GM18499 (cell line): Measurements from ENCODE around the gene EXOC1.
"Not testable (repeated sequence)": the region's sequence is repeated elsewhere in the genome, so short reads cannot be mapped to it uniquely, and the experiment has no call there.

ENCODE experiments used
- ATAC-seq: cut with Tn5 transposase; IDR thresholded peaks from one replicate; pipeline ENCODE4 v1.9.1; 2021; ENCODE audit warnings: moderate number of reproducible peaks; ENCODE audit not compliant: insufficient read depth, unreplicated experiment

EXOC1 gene

GRCh38 chr4:55853484-55854046, at the start of gene EXOC1:
Gene EXOC1, plus strand, starts transcription at chr4:55853648. Its CDS starts 4,676 bp downstream, at chr4:55858324.
- peak; percentile 86 for ATAC-seq

- ATAC-seq: no peak
These were observed 45.9 kb upstream of the EXOC1 start for GRCh38 chr4:55807556-55807955.

- no peak for ATAC-seq
These were observed 45.3 kb upstream of the EXOC1 start for GRCh38 chr4:55808186-55808585.

- ATAC-seq: no peak
These were observed 44.8 kb upstream of the EXOC1 start for GRCh38 chr4:55808632-55809031.

GRCh38 chr4:55817691-55818090, 35.8 kb upstream of the EXOC1 start:
- ATAC-seq: no peak

GRCh38 chr4:55819634-55820033, 33.8 kb upstream of the EXOC1 start, which contains the start of gene EXOC1L:
Gene EXOC1L, plus strand, starts transcription at chr4:55819790. Its CDS starts 237 bp downstream, at chr4:55820027.
- no peak for ATAC-seq

GRCh38 chr4:55820279-55820678, 33.2 kb upstream of the EXOC1 start:
- ATAC-seq: no peak

GRCh38 chr4:55822329-55822728, 31.1 kb upstream of the EXOC1 start:
- ATAC-seq: no peak

- no peak for ATAC-seq
These were observed 28.6 kb upstream of the EXOC1 start for GRCh38 chr4:55824865-55825264.

- ATAC-seq: no peak
These were observed 26.5 kb upstream of the EXOC1 start for GRCh38 chr4:55826986-55827385.

- no peak for ATAC-seq
These were observed 25.9 kb upstream of the EXOC1 start for GRCh38 chr4:55827582-55827981.

GRCh38 chr4:55830048-55830447, 23.4 kb upstream of the EXOC1 start:
- no peak for ATAC-seq

- no peak for ATAC-seq
These were observed 22.7 kb upstream of the EXOC1 start for GRCh38 chr4:55830716-55831115.

- no peak for ATAC-seq
These were observed 19.2 kb upstream of the EXOC1 start for GRCh38 chr4:55834086-55834795.

- ATAC-seq: no peak
These were observed 15.5 kb upstream of the EXOC1 start for GRCh38 chr4:55837903-55838302.

GRCh38 chr4:55838356-55838755, 15.1 kb upstream of the EXOC1 start:
- ATAC-seq: no peak

- no peak for ATAC-seq
These were observed 14.5 kb upstream of the EXOC1 start for GRCh38 chr4:55838952-55839351.

GRCh38 chr4:55840956-55841355, 12.5 kb upstream of the EXOC1 start:
- no peak for ATAC-seq

GRCh38 chr4:55841373-55842239, 11.8 kb upstream of the EXOC1 start:
- not testable (repeated sequence) for ATAC-seq

GRCh38 chr4:55842312-55842711, 11.1 kb upstream of the EXOC1 start:
- ATAC-seq: not testable (repeated sequence)

- no peak for ATAC-seq
These were observed 3.7 kb upstream of the EXOC1 start for GRCh38 chr4:55849724-55850123.
